Stimulated activated CD4-positive, alpha-beta T cell treated with anti-CD3 and anti-CD28 coated beads, Interleukin-1b, Interleukin-23, amount 100 ng/mL, for 1 hour (primary cell): Measurements from ENCODE around the gene USB1.

Source experiments
- DNase-seq, 2 donors: peaks; one replicate each; pipeline ENCODE4 v3.0.0-alpha.2; 2020; ENCODE audit warnings: low read depth in 2 of 2

The USB1 gene

DNA sequence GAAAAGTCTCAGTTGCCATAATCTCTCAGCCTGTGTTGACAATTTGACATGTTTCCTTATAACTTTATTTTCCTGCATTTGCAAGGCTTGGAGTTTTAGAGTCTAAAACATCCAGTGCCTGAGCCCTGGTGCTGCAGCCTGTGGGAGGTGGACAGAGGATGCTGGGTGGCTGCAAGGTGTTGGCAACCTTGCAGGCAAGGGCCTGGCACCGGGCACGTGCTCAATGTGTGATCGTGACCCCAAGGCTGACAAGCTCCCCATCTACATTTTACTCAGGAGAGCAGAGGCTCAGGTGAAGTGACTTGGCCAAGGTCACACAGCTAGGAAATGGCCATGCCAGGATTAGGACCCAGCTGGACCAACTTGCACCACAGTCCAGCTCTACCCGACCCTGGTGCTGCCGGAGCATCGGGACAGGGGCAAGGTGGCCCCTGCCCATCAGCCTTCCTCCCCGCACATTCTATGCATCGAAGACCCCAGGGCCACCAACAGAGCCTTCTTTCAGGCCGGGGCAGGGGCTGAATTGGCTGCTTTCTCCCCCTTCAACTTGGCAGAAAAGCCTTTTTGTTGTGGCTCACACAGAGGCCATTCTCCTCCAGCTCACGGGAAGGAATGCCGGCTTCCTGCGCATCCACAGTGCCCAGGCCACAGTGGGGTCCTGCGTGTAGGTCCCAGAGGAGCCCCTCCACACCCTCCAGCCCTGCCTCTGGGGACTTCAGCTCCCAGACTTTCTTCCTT lies 47.5 kb downstream of the USB1 start:
- DNase-seq, result no peak

DNA sequence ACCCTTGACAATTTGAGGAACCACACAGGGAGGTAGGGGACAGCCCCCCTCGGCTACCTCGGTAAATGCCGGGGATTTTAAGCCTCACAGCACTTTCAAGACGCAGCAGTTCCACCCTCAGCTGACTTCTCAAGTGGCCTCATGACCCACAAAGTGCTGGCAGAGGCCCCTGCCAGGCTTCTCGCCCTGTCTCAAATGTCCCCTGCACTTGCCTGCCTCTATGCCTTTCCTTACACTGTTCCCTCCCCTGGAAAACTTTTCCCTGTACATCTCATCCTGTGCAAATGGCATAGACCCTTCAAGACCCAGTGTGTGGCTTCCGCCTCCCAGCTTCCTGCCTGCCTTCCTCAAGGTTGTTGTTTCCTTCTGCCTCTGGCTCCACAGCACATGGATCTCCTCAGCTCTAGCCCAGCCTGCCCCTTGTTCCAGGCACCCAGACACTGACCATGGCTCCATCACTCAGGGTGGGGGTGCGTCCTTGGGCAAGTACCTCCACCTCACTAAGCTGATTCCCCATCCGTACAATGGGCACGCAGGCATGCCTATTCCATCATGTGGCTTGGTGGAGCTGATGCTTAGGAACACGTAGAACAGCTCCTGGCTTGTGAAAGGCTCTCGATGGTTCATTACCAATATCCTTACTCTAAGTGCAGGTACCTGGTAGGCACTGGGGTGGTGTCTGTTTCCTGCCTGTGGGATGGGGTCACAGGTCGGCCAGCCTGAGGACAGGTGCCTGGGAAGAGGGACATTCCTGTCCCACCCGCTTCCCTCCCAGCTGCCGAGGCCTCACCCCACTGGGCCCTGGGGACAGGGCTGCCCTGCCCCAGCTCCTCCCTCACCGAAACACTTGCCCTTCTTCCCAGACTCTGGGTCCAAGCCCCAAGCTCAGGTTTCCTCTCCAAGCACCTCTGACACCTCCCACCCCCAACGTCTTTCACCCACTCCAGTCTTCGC lies 48.3 kb downstream of the USB1 start:
- no peak for DNase-seq

DNA sequence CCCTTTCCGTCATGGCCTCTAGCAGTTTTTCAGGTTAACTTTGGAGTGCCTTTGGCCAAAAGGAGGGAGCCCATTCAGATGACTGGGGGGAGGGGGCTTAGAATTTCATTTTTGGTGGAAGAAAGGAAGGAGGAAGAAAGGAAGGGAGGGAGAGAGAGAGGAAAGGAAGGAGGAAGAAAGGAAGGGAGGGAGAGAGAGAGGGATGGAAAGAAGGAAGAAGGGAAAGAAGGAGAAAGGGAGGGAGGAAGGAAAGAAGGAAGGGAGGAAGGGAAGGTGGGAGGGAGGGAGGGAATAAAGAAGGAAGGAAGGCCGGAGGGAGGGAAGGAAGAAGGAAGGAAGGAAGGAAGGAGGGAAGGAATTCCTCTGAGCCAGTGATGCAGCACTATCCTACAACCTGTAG lies 50.1 kb downstream of the USB1 start:
- DNase-seq, result no peak

DNA sequence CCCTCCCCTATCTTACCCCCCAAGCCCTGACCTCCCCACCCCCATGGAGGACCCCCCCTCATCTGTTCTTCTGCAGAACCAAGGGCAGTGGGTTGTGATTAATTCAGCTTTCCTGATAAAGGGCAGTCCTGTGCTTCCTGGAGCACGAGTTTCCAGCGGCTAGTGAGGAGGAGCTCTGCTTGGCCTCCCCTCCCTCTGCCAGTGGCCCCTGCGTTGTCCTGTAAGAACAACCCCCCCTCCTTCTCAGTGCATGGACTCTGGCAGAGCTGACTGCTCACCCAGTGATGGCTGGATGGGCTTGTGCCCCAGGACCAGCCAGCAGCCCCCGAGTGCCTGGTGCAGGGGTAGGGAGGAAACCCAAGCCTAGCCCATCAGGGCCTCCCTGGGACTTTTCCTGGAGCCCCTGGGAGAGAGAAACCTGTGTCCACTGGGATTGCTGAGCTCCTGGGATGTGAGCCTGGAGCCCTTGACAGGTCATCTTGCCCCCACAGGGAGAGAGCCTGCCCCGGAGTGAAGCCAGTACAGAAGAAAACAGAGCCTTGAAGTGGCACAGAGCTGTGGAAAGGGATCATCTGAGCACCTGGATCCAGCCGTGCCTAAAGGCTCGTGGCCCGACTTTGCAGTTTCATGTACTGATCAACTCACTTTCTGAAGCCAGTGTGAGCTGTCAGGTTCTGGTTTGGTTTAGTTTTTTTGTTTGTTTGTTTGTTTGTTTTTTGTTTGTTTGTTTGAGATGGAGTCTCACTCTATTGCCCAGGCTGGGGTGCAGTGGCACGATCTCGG lies 50.8 kb downstream of the USB1 start:
- DNase-seq, result no peak

DNA sequence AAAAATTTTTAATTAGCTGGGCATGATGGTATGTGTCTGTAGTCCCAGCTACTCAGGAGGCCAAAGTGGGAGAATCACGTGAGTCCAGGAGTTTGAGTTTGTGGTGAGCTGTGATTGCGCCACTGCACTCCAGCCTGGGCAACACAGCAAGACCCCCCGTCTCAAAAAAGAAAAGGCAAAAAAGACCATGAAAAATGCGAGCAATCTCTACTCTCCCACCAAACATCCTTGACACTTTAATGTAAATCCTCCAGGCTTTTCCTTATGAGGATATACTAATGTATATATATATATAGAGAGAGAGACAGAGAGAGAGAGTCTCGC lies 52.4 kb downstream of the USB1 start:
- DNase-seq, result no peak

DNA sequence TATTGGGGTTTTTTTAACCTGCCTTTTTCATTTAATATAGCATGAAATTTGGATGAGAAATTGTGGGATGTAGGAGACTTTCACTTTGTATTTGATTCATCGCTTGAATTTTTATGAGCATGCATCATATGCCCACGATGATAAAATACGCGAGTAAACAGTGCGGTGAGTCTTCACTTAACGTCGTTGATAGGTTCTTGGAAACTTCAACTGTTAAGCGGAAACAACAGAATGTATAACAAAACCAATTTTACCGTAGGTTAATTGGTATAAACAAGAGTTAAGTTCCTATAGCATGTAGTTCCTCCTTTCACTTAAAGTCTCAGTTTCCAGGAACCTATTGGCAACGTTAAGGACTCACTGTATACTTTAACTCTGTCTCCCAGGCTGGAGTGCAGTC lies 53.1 kb downstream of the USB1 start:
- DNase-seq, result no peak

DNA sequence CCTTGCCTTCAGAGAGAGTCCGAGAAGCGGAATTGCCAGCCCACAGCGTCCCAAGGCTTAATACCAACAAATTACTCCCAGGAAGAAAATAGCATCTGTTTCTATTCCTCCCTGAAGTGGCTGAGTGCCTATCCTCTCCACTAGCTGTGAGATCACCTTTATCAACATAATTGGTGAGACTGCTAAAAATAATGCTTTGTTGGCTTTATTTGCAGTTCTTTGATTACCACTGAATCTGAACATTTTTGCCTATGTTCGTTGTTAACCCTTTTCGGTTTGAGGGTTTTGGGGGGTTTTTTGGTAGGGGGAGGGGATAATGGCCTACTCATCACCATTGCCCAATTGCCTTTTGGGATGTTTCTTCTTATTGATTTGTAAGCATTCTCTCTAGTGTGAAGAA lies 55.4 kb downstream of the USB1 start:
- no peak for DNase-seq

DNA sequence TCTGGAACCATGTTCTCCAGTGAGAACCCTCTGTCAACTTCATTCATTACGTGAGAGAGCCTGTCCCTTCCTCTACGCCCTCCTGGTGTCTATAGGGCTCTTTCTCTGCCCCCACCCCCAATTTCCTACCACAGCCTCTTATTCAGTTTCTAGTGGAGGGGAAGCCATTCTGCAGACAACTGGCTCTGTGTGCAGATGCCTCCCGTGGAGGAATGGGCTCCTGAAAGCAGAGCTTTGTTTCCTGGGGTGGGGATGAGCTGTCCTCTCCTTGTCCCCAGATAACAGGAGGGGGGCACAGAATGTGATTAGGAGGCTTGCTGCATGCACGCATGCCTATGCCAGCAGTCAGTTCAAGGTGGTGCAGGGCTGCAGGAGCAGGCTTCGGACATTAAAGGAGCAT lies 55.9 kb downstream of the USB1 start:
- DNase-seq, result no peak

DNA sequence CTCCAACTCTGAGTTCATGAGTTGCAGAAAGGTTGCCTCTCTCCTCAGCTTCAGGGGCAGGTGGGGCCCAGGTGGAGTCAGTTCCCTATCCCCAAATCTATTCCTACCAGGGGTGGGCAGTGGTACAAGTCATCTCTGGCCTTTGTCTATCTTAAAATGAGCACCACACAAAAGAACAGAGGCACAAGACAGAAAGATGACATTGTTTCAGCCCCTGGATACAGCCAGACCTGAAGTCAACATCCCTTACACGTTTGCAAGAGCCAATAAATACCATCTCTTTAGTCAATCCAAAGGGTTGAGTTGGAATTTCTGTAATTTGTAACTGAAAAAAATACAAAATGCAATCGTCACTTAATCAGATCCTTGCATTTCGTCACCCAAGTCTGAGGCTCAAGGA lies 56.6 kb downstream of the USB1 start:
- no peak for DNase-seq

DNA sequence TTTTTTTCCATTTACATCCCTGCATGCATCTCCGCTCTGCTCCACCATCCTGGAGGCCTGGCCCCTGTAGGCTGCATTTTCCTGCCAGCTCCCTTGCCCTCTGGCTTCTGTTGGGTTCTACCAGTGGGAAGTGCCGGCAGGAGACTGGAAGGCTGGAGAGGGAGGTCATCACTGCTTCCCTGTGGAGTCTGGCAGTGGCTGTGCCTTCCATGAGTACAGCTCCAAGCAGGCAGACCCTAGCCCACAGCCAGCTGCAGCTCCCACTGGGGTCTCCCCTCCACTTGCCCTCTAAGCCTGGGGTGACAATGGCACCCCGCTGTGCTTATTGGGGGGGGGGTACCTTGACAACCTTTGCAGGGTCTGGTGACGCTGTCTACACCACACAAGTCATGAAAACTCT lies 61.6 kb downstream of the USB1 start:
- no peak for DNase-seq

DNA sequence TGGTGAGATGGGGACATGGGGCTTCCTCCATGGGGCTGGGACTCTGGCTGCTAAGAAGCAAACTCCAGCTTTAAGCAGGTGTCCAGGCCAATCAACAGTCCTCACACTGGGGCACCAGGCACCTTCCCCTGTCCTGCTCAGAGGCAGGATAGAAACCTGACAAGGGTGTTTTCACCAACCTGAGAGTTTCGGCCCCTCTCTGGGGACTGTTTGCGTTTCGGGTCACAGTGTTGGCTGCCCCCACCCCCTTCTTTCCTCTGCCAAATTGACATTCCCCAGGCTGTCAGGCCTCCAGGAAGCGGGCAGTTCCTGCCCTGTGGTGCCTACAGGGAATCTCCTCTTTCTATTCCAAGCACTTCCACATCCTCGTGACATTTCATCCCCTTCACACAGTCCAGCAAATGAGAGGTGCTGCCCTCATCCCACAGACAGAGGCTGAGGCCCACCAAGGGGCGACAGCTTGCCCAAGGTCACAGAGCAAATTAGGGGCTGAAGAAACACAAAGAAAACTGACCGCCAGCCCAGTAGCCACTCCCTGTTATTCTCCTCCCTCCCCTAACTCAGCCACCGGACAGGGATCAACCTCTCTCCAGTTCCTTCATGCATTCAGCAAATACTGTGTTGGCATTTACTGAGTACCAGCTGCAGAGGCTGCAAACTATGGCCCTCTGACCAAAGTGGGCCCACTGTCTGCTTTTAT lies 62.3 kb downstream of the USB1 start:
- DNase-seq, result no peak

DNA sequence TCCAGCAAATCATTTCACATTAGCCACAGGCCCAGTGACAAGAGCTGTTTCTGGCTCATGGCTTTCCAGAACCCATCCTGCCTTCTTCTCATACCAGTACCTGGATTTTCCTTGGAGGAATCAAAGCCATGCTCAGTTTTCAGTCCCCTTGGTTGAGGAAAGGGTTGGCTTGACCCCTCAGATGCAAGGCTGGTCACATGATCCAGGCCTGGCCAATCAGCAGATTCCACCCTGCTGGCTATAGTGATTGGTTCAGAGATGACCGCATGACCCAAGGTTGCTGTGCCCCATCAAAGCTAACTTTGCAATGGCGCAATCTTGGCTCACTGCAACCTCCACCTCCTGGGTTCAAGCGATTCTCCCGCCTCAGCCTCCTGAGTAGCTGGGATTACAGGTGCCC lies 69.4 kb downstream of the USB1 start:
- DNase-seq, result no peak
